GM12878 (cell line): ENCODE results near the gene MYH6. TPM values are rescaled to one million over a fixed set of nuclear protein-coding genes. Genes with fewer than 3 reads are reported as not detected.

ENCODE experiments used
- ATAC-seq: fragments of 200-7000 bp; cut with Tn5 transposase; 3 replicates; pipeline ENCODE4 v1.9.1; 2020; ENCODE audit warnings: mild to moderate bottlenecking, moderate library complexity
- BruUV-seq: library from RNA; stranded (reverse); fragments of 400-500 nt; replicated peaks from 2 replicates; lab custom pipeline; 2021; lab: Mats Ljungman, UMichigan
- CTCF ChIA-PET: fragments of 300-600 bp; sonication (Branson Sonifier 250); formaldehyde crosslinking; extraction: SDS; loops from one replicate; lab custom pipeline; 2021; ENCODE audit warnings: inconsistent platforms; lab: Yijun Ruan, JAX
- POLR2A ChIA-PET: fragments of 350-600 bp; formaldehyde crosslinking; extraction: SDS; loops from one replicate; lab custom pipeline; 2021; ENCODE audit warnings: inconsistent platforms; lab: Charles Lee
- RAD21 ChIA-PET: fragments of 300-600 bp; sonication (Branson Sonifier 250); formaldehyde crosslinking; loops from one replicate; lab custom pipeline; 2023; ENCODE audit warnings: antibody characterized with exemption; ENCODE audit not compliant: unreplicated experiment; lab: Charles Lee
- SMC1A ChIA-PET: fragments of 300-600 bp; sonication (Branson Sonifier 250); formaldehyde crosslinking; loops from one replicate; lab custom pipeline; 2023; ENCODE audit not compliant: unreplicated experiment, uncharacterized antibody; lab: Charles Lee
- DNase-seq: peaks from one replicate; pipeline ENCODE4 v3.0.0-alpha.2; 2011; ENCODE audit warnings: low read depth, low spot score
- FAIRE-seq: peaks from 3 replicates; lab custom pipeline; 2011; peaks lifted over from hg19 to GRCh38; lab: Jason Lieb, UNC
- H2AFZ ChIP-seq: 2 replicates; pipeline ENCODE4 v1.6.0; 2011; ENCODE audit warnings: low read depth, low read length, control low read depth; ENCODE audit not compliant: control insufficient read depth
- H3K27ac ChIP-seq: 2 replicates; pipeline ENCODE4 v1.5.1; 2011; ENCODE audit warnings: control low read depth; ENCODE audit not compliant: control insufficient read depth, insufficient read depth
- H3K27me3 ChIP-seq, 2 experiments: replicated peaks in 1 of 2; 2 replicates each; pipeline versions ENCODE4 v1.6.0 to v1.6.1; 2011; ENCODE audit warnings: low read length in 1 of 2; ENCODE audit not compliant: control insufficient read depth in 2 of 2, insufficient read depth in 2 of 2
- H3K36me3 ChIP-seq, 2 experiments: 2 replicates each; pipeline ENCODE4 v1.5.1; 2011; ENCODE audit warnings: low read length in 1 of 2; ENCODE audit not compliant: control insufficient read depth in 2 of 2, insufficient read depth in 2 of 2
- H3K4me1 ChIP-seq: 2 replicates; pipeline ENCODE4 v1.6.1; 2011; ENCODE audit warnings: mild to moderate bottlenecking, low read length, moderate library complexity, mixed read lengths; ENCODE audit not compliant: control insufficient read depth, insufficient read depth
- H3K4me2 ChIP-seq: 2 replicates; pipeline ENCODE4 v1.6.0; 2011; ENCODE audit warnings: control low read depth; ENCODE audit not compliant: control insufficient read depth, insufficient read depth
- H3K4me3 ChIP-seq: fragments of 200-600 bp; sonication (generic); 2 replicates; pipeline ENCODE4 v1.5.1; 2016
- H3K79me2 ChIP-seq: 2 replicates; pipeline ENCODE4 v1.6.0; 2011; ENCODE audit warnings: low read length; ENCODE audit not compliant: control insufficient read depth, insufficient read depth
- H3K9ac ChIP-seq: 2 replicates; pipeline ENCODE4 v1.8.0; 2011; ENCODE audit warnings: low read length, control low read depth, mixed read lengths; ENCODE audit not compliant: control insufficient read depth, insufficient read depth
- H3K9me3 ChIP-seq: replicated peaks from 3 replicates; pipeline ENCODE4 v1.5.1; 2011; ENCODE audit warnings: mild to moderate bottlenecking, low read length; ENCODE audit not compliant: control insufficient read depth, insufficient read depth
- H4K20me1 ChIP-seq: 2 replicates; pipeline ENCODE4 v1.6.0; 2011; ENCODE audit not compliant: control insufficient read depth, insufficient read depth
- CHD1 ChIP-seq: IDR thresholded peaks from 2 replicates; pipeline ENCODE4 v1.6.1; 2012; ENCODE audit warnings: low read depth, low read length, improper control_type of control experiment
- FOXK2 ChIP-seq: fragments of 450-650 bp; IDR thresholded peaks from 2 replicates; pipeline ENCODE4 v1.6.1; 2017; ENCODE audit warnings: mild to moderate bottlenecking, moderate library complexity
- IRF5 ChIP-seq: fragments of 450-650 bp; IDR thresholded peaks from 2 replicates; pipeline ENCODE4 v1.6.1; 2017; ENCODE audit warnings: borderline replicate concordance
- KDM1A ChIP-seq: fragments of 200-600 bp; sonication (generic); IDR thresholded peaks from 2 replicates; pipeline ENCODE4 v1.6.1; 2016; ENCODE audit warnings: borderline replicate concordance
- NFIC ChIP-seq: IDR thresholded peaks from 2 replicates; pipeline ENCODE4 v1.6.1; 2012; ENCODE audit warnings: low read depth, mild to moderate bottlenecking, inconsistent platforms, low read length, moderate library complexity
- PAX8 ChIP-seq: fragments of 450-650 bp; IDR thresholded peaks from 2 replicates; pipeline ENCODE4 v1.6.1; 2017; ENCODE audit warnings: mild to moderate bottlenecking, moderate library complexity
- RCOR1 ChIP-seq: conservative IDR thresholded peaks from 2 replicates; pipeline ENCODE4 v1.6.1; 2012; ENCODE audit warnings: low read depth, low read length, improper control_type of control experiment
- SKIL ChIP-seq: fragments of 450-650 bp; IDR thresholded peaks from 2 replicates; pipeline ENCODE4 v1.6.1; 2017; ENCODE audit warnings: mild to moderate bottlenecking, low read depth, inconsistent platforms; ENCODE audit not compliant: poor library complexity, severe bottlenecking
- YY1 ChIP-seq: IDR thresholded peaks from 2 replicates; pipeline ENCODE4 v1.6.1; 2011; ENCODE audit warnings: low read depth, mild to moderate bottlenecking, low read length
- ZBTB11 ChIP-seq: fragments of 450-650 bp; formaldehyde crosslinking; IDR thresholded peaks from 2 replicates; pipeline ENCODE4 v1.5.0; 2022; ENCODE audit warnings: mild to moderate bottlenecking, missing genetic modification characterization
- ZBTB33 ChIP-seq: fragments of 450-650 bp; IDR thresholded peaks from 2 replicates; pipeline ENCODE4 v1.6.1; 2017; ENCODE audit warnings: mild to moderate bottlenecking
- WGBS: methylation state at CpG from one replicate; pipeline ENCODE4 v1.1.6; 2016; ENCODE audit warnings: low lambda C conversion rate; ENCODE audit not compliant: insufficient replicate concordance, insufficient coverage; ENCODE audit errors: missing lambda C conversion rate; 5-methylcytosine and 5-hydroxymethylcytosine counted together
- in situ Hi-C: fragments of 300-500 bp; cut with MboI; formaldehyde crosslinking; loops from 9 replicates; pipeline ENCODE4 v1.14.3; 2018; ENCODE audit warnings: mixed read lengths
- intact Hi-C: fragments of 100-400 bp; cut with micrococcal nuclease; formaldehyde crosslinking; loops from one replicate; pipeline ENCODE4 v1.14.2; 2022; ENCODE audit not compliant: unreplicated experiment
- polyA plus RNA-seq, 11 experiments: library from polyadenylated mRNA; depleted of rRNA in 4 of 11; unstranded in 6 of 11; stranded (reverse) in 5 of 11; fragments of >200 nt; fragmentation: Nextera tagmentation in 4 of 11; fragmentation: Illumina TruSeq in 1 of 11; extraction: Ambion mirVana in 4 of 11; extraction: Trizol in 1 of 11; gene quantifications; 1 replicate in 1 of 11; 2 replicates in 10 of 11; pipeline versions ENCODE4 v1.2.1 to v1.2.3, GENCODE V29; 2011 to 2016; ENCODE audit warnings: inconsistent platforms in 2 of 11, missing spikeins in 2 of 11, low read depth in 1 of 11
- total RNA-seq, 4 experiments: library from RNA; depleted of rRNA in 3 of 4; stranded (reverse); fragments of >200 nt in 3 of 4; fragmentation: Illumina TruSeq in 1 of 4; extraction: Trizol in 1 of 4; gene quantifications; 2 replicates each; pipeline versions ENCODE4 v1.2.1 to v1.2.3, GENCODE V29; 2013 to 2021

MYH6 gene
- total and polyA plus RNA-seq, 10 of the 15 experiments (the other 5 are each of a cell fraction or from before 2014, with no cell fraction given), result 0.01 to 0.84 (median 0.05) TPM; not detected in 7

- no peak for FAIRE-seq
- Histone ChIP-seq H3K9me3 (no peaks in the 10 kb centered on the region), H3K4me3 (no peak overlapping the region), H3K4me1 (no peaks in the 10 kb centered on the region), H3K27me3 (no peaks in the 10 kb centered on the region; a peak in 2 of 4 replicates), H3K4me2 (no peak overlapping the region), H3K79me2 (no peaks in the 10 kb centered on the region), H4K20me1 (no peaks in the 10 kb centered on the region), H3K27ac (no peak overlapping the region), H3K9ac (no peak overlapping the region), H3K36me3 (no peaks in the 10 kb centered on the region), H2AFZ (no peak overlapping the region)
- ChIA-PET CTCF (no interaction called here), SMC1A (interaction anchor here (1.2 kb wide), 1 partner anchor 10 kb away, joined by 3 read pairs; the partner anchor contains the start of gene CMTM5), POLR2A (no interaction called here), RAD21 (no interaction called here)
- 79% methylated on average over 1 of the region's 1 CpG for WGBS
- intact Hi-C loops (no loop called here), in situ Hi-C loops (no loop called here)
- TF ChIP-seq FOXK2, result no peak
- TF ChIP-seq YY1, result no peak
- TF ChIP-seq IRF5, result no peak
- no peak for TF ChIP-seq KDM1A
- TF ChIP-seq SKIL, result no peak
- TF ChIP-seq ZBTB33, result no peak
- no peak for TF ChIP-seq NFIC
- no peak for TF ChIP-seq ZBTB11
- TF ChIP-seq RCOR1, result no peak
- no peak for TF ChIP-seq PAX8
- TF ChIP-seq CHD1, result no peak
- no peak for ATAC-seq
- DNase-seq, result no peak
- BruUV-seq, result no TSS peak
These were observed 21.1 kb downstream of the MYH6 start for GRCh38 chr14:23386999-23387398.
